Aorta (tissue), 5 donors: ENCODE data around the gene CIT. TPM values are rescaled to one million over a fixed set of nuclear protein-coding genes. Genes with fewer than 3 reads are reported as not detected.

Experiments used
- ATAC-seq: fragments of 200-7000 bp; cut with Tn5 transposase; one replicate; pipeline ENCODE4 v1.9.1; 2022; ENCODE audit warnings: moderate library complexity; ENCODE audit not compliant: low FRiP score
- DNase-seq, 2 donors: peaks; one replicate each; pipeline ENCODE4 v3.0.0-alpha.2; 2020
- H3K27ac ChIP-seq, 2 donors: one replicate each; pipeline ENCODE4 v1.5.1; 2013; ENCODE audit warnings: low read length in 2 of 2, mild to moderate bottlenecking in 2 of 2, moderate library complexity in 2 of 2, control low read depth in 1 of 2, inconsistent platforms in 1 of 2, low read depth in 1 of 2
- H3K27me3 ChIP-seq, 2 donors: one replicate each; pipeline ENCODE4 v1.6.1; 2013; ENCODE audit warnings: control low read depth in 1 of 2, low read length in 1 of 2, mild to moderate bottlenecking in 1 of 2, moderate library complexity in 1 of 2; ENCODE audit not compliant: insufficient read depth in 2 of 2, control insufficient read depth in 1 of 2
- H3K36me3 ChIP-seq, 2 donors: one replicate each; pipeline ENCODE4 v1.6.1; 2013; ENCODE audit warnings: control low read depth in 1 of 2, low read length in 1 of 2, mild to moderate bottlenecking in 1 of 2; ENCODE audit not compliant: insufficient read depth in 2 of 2, control insufficient read depth in 1 of 2
- H3K4me1 ChIP-seq, 2 donors: one replicate each; pipeline ENCODE4 v1.6.1; 2013; ENCODE audit warnings: low read length in 2 of 2, control low read depth in 1 of 2, mild to moderate bottlenecking in 1 of 2, moderate library complexity in 1 of 2; ENCODE audit not compliant: insufficient read depth in 2 of 2, control insufficient read depth in 1 of 2
- H3K4me3 ChIP-seq, 2 donors: one replicate each; pipeline ENCODE4 v1.5.1; 2013; ENCODE audit warnings: low read length in 2 of 2, control low read depth in 1 of 2, mild to moderate bottlenecking in 1 of 2
- H3K9me3 ChIP-seq: one replicate; pipeline ENCODE4 v1.6.1; 2013; ENCODE audit warnings: mild to moderate bottlenecking, low read length; ENCODE audit not compliant: control insufficient read depth
- WGBS, 2 donors: extraction: QIAGEN DNeasy Blood & Tissue Kit; methylation state at CpG; one replicate each; pipeline ENCODE4 v1.1.7; 2013; 5-methylcytosine and 5-hydroxymethylcytosine counted together
- intact Hi-C, 2 donors: fragments of 100-400 bp; cut with DNase I; formaldehyde crosslinking; loops; one replicate each; pipeline versions ENCODE4 v1.14.2 to v1.15.0; 2022
- microRNA-seq, 2 donors: library from miRNA; unstranded; fragments of <30 nt; microRNA quantifications; one replicate each; pipeline ENCODE4 v1.2.0, GENCODE V29; 2020
- polyA plus RNA-seq, 2 donors: library from polyadenylated mRNA; stranded (reverse); fragments of 200-250 nt; gene quantifications; one replicate each; pipeline ENCODE4 v1.2.3, GENCODE V29; 2013
- total RNA-seq, 2 donors: library from RNA; stranded (reverse); fragmentation: NEBNext Ultra II Directional; extraction: Animal tissue kit (Norgen Biotek cat#: 25700); gene quantifications; one replicate each; pipeline ENCODE4 v1.2.1, GENCODE V29; 2021
- donor health status: healthy with polysubstance abuse.
- donor health status: Bipolar disorder and iron deficiency.
- donor health status: DM: no; HTN: no; CAD: no.
- donor health status: DM: no; HTN: no; CAD: no.
- donor health status: DM: yes; HTN: yes; CAD: no.

Gene CIT
- total and polyA plus RNA-seq, 4 donors, result 0.13 to 7.1 (median 1.5) TPM

DNA sequence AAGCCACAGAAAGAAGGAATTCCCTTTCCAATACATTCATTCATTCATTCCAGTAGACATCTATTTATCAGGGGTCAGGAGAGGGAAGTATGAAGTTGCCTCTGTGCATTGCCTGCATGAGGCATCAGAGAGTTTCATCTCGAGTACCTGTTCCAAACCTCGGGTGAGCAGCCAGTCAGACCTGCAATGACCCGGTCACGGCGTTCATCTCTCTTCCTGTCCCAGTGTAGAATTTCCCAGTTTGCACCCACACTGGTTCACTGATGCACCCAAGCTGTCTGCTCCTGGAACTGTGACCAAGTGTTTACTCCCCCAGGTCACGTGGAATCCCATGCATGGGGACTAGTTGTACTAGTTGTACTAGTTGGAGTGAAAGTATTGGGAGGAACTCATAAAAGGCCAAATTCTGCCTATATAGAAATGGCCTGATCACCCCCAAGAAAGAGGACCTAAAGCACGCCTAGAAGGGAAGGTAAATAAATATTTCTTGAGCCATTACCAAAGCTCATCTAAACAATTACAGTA lies 231.5 kb downstream of the CIT start:
- Histone ChIP-seq H3K27me3 (no peaks in the 10 kb centered on the region), H3K27ac (no peak overlapping the region), H3K9me3 (no peaks in the 10 kb centered on the region), H3K4me1 (no peaks in the 10 kb centered on the region), H3K36me3 (no peaks in the 10 kb centered on the region), H3K4me3 (no peak overlapping the region)
- intact Hi-C loops, result no loop called here
- WGBS, 2 donors, result 82 to 88% methylated on average over 7 of the region's 7 CpGs
- DNase-seq (no peak), ATAC-seq (no peak)

DNA sequence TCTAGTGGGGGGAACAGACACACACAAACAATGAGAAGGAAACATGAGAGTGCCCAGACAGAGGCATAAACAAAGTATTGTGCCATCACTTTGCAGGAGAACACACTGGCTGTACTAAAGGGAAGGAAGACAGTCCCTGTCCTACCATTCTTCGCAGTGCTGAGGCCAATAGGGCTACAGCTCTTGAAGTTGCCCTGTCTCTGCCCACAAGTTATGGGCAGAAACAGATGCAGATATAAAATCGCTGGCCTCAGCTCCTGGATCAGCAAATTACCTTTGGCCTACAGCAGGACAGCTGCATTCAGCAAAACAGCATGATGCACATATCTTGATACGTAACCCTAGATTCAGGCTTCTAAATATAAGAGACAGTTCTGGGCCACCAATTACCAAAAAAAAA lies 232.2 kb downstream of the CIT start:
- Histone ChIP-seq H3K27ac (no peak overlapping the region), H3K4me3 (no peak overlapping the region), H3K4me1 (no peaks in the 10 kb centered on the region), H3K27me3 (no peaks in the 10 kb centered on the region), H3K36me3 (no peaks in the 10 kb centered on the region), H3K9me3 (no peaks in the 10 kb centered on the region)
- no peak for ATAC-seq
- intact Hi-C loops, result no loop called here
- no peak for DNase-seq
- 83 to 88% methylated on average over 3 of the region's 3 CpGs for WGBS, 2 donors

DNA sequence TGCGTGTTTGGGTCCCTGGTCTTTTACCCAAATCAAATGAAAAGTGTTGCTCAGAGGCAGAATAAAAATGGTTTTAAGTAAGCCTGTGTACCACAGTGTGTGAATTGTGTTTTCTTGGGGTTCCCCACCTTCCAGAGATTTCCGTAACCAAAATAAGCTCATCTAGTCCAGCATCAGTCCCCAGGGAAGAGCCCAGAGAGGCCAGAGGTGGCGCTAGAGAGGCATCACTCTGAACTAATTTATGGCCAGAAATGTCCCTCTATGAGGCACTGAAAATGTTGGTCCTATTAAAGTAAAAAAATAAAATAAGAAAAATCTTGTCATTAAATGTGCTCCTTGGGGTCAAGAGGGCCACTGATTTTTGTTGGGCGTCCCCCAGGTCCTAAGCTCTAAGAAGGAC lies 234.1 kb downstream of the CIT start:
- no peaks in the 10 kb centered on the region for H3K36me3 ChIP-seq
- no peaks in the 10 kb centered on the region for H3K9me3 ChIP-seq
- H3K4me3 ChIP-seq, result no peak overlapping the region
- no peak overlapping the region for H3K27ac ChIP-seq
- intact Hi-C loops, result no loop called here
- WGBS, 2 donors, result 64 to 68% methylated on average over 4 of the region's 4 CpGs
- no peaks in the 10 kb centered on the region for H3K4me1 ChIP-seq
- no peaks in the 10 kb centered on the region for H3K27me3 ChIP-seq
- ATAC-seq (no peak), DNase-seq (no peak)

Small RNAs within 50 kb of the gene (microRNA-seq; reads per million reads assigned to microRNA genes)
- 0 reads per million in 2 donors for gene MIR1178

Other genes starting within 250 kb of the CIT start
- 10 to 100 TPM; 25.6 to 27.0 TPM for gene PRKAB1, start 209.2 kb downstream of the CIT start, total RNA-seq
- gene PRKAB1, start 209.2 kb downstream of the CIT start, polyA plus RNA-seq, result 10 to 100 TPM in 1 of 2 donors, 1 to 10 TPM in 1; 8.8 to 25.0 TPM
- 1 to 10 TPM; 1.3 to 1.7 TPM for gene BICDL1, start 111.9 kb upstream of the CIT start, total RNA-seq
- gene BICDL1, start 111.9 kb upstream of the CIT start, polyA plus RNA-seq, result 1 to 10 TPM in 1 of 2 donors, under 1 TPM in 1; 0.36 to 1.4 TPM
- gene RAB35, start 239.4 kb upstream of the CIT start, total RNA-seq, result 10 to 100 TPM; 47.4 to 52.6 TPM
- 10 to 100 TPM; 15.7 to 23.7 TPM for gene RAB35, start 239.4 kb upstream of the CIT start, polyA plus RNA-seq